GM21737 (cell line): ENCODE data around the gene OR2S2.

Experiments used
- ATAC-seq: cut with Tn5 transposase; IDR thresholded peaks from one replicate; pipeline ENCODE4 v1.9.1; 2021; ENCODE audit warnings: mild to moderate bottlenecking, moderate library complexity; ENCODE audit not compliant: unreplicated experiment

OR2S2 gene

DNA sequence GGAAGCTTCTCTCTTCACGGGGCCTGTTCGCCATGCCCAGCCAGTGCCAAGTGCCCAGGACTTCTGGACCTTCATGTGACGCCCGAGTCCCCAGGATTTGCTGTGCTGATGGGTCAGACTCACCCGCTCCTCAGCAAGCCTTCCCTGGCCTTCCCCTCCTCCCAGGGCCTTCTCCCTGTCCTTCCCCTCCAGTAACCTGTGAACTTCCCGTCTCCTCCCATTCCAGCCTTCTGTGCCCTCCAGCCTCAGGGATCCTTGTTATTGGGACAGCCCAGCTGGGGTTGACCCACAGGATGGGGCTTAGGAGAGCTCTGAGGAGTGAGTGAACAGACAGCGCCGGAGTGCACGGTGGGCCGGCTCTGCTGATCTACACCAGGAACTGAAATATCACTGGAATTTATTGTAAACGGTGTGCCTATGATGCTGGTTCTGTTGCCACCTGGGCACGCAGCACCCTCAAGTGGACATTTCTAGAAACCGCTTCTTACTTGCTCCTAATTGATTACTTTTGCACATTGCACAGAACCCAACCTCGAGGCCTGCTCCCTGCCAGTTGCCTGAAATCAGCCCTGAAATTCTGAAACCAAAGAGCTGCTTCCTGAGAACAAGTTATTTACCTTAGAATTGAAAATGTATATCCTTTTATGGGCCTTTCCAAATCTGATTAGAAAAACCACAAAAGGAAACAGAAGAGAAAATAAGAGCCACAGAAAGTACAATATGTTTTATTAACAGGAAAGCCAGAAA, 47.2 kb downstream of the OR2S2 start:
- no peak for ATAC-seq

DNA sequence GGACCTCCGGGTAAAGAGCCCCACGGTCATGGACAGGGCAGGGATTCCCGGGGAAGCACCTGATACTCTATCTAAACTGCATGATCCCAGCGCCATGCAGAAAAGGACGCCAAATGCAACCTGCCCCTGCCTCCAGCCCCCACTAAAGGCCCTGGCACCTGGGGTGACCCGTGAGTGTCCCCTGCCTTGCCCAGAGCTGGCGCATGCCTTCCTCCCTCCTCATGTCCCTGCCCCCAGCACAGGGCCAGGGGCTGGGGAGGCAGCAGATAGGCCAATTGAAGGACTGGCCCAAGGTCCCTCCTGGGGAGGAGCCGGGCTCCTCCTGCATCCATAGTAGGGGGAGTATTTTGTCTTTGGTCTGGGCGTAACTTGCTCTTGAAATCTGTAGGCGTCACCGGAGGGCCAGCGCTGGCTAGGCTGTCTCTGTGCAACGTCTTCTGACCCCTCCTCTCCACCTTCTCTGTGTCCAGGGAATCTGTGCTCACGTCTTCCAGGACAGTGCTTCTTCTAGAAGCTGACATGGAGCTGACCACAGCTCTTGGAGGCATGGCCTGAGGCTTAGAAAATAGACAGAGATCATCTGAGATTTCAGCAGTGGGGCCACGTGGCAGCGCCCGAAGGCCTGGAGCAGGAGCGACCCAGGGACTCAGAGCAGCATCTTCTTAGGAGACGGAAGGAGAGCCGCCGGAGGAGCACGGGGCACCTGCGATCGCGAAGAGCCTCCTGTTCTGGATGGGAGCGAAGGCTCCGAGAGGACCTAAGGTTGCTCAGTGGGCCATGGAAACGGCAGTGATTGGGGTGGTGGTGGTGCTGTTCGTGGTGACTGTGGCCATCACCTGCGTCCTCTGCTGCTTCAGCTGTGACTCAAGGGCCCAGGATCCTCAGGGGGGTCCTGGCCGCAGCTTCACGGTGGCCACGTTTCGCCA, 48.0 kb downstream of the OR2S2 start:
- no peak for ATAC-seq

DNA sequence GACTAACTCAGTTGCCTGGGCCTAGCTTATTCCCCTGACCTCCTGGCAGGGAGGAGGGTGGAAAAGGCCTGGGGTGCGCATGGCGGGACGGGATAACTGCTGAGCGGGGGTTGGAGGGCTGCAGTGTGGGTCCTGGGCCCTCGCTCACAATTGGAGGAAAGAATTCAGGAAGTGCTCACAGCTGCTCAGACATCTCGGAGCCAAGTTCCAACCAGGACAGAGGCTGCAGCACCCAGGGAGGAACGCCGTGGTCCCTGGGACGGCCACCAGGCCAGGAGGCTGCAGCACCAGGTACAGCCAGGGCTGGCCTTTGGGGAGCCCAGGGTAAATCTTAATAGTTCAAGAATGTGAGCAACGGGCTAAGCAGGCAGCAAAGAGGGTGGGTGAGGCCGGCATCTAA, 48.7 kb downstream of the OR2S2 start, which contains the start of gene SPAAR:
Gene SPAAR (plus strand): TSS at position 217 of the 400 bp plus-strand sequence. CDS start 974 bp downstream, outside the sequence.
- no peak for ATAC-seq

DNA sequence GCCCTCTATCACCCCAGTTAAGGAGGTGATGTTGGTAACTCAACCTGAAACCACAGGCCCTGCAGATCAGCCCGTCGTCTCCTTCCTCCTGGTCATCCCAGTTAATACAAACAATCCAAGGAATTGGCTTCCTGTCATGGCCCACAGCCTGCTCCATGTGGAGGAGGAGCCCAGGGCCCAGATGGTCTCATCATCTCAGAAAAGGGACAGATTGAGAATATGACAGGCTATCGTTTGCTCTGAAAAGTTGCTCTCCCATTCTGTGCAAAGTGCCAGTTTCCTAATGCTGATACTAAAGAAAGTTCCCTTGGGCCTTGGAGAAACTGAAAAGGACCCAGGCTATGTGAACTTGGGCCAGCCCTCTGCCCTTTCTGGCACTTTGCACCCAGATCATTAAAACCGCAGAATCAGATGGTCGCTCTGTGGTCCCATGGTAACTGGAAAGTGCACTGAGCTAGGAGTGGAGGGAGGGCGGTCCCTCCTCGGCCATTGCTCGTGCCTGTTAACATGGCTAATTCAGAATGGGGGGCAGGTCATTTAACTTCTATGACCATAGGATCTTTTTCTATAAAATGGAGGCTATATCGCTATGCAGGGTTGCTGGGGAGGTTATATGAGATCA, 49.3 kb downstream of the OR2S2 start:
- no peak for ATAC-seq

DNA sequence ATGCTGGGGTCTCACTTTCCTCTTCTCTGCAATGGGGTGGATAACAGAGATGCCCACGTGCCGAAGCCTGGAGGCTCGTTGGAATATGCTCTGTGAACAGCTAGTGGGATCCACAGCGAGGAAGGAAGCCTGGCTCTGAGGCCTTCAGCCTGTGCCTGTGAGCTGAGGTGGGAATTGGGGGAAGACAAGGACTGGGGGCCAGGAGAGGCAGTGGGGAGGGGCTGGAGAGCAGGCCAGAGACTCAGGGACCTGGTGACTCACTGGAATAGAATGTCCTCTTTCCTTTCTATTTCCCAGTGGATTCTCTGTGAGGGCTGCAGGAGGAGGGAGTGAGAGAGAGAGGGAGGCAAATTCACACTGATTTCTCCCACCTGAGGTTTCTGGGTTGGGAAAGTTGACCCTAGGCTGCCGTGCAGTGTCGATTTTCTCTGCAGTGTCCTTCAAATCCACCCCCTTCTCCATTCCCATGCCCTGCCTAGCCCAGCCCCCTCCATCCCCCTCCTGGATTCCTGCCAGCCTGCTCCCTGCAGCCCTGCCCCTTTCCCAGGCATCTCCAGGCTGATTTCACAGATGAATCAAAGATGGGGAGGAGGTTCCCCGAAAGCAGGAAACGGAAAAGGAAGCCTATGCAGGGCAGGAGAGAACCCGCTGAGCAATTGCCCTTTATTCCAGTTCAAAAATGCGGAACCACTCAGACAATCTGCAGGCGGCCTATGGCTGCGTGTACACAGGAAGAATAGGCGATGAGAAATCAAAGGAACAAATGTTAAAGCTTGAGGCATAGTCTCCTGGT, 50.0 kb downstream of the OR2S2 start:
- no peak for ATAC-seq
